BE2C (cell line): ENCODE data around the gene PRPF19.
A peak's percentile ranks its signal among the peaks of the same experiment; 100 is the strongest.

ENCODE experiments used
- DNase-seq: peaks from one replicate; pipeline ENCODE4 v3.0.0-alpha.2; 2020
- H3K27me3 ChIP-seq: fragments of 250-450 bp; sonication (Bioruptor Pico); 2 replicates; pipeline ENCODE4 v1.5.1; 2020; ENCODE audit warnings: mild to moderate bottlenecking
- H3K36me3 ChIP-seq: fragments of 250-450 bp; sonication (Bioruptor Pico); 2 replicates; pipeline ENCODE4 v1.5.1; 2020; ENCODE audit warnings: mild to moderate bottlenecking
- H3K4me1 ChIP-seq: fragments of 250-450 bp; sonication (Bioruptor Pico); 2 replicates; pipeline ENCODE4 v1.5.1; 2020
- H3K4me3 ChIP-seq: 2 replicates; pipeline ENCODE4 v1.5.1; 2011; ENCODE audit warnings: low read depth, low read length
- H3K9me3 ChIP-seq: fragments of 250-450 bp; sonication (Bioruptor Pico); 2 replicates; pipeline ENCODE4 v1.5.1; 2020
- TF ChIP-seq, protein P1 (sequence below): IDR thresholded peaks from 2 replicates; pipeline ENCODE4 v1.5.1; 2012; ENCODE audit warnings: mild to moderate bottlenecking, low read depth, low read length

PRPF19 gene

GRCh38 chr11:60914633-60915247 is 8.4 kb upstream of the PRPF19 start:
- H3K4me3 ChIP-seq, result peak overlapping the region; percentile 76
- no peaks in the 10 kb centered on the region for H3K9me3 ChIP-seq
- no peak for DNase-seq
- no peaks in the 10 kb centered on the region for H3K36me3 ChIP-seq
- H3K4me1 ChIP-seq, result peaks cover 3% of the 10 kb centered on the region; the same call in 1 of the 2 replicates
- H3K27me3 ChIP-seq, result no peaks in the 10 kb centered on the region
- TF ChIP-seq, protein P1, sequence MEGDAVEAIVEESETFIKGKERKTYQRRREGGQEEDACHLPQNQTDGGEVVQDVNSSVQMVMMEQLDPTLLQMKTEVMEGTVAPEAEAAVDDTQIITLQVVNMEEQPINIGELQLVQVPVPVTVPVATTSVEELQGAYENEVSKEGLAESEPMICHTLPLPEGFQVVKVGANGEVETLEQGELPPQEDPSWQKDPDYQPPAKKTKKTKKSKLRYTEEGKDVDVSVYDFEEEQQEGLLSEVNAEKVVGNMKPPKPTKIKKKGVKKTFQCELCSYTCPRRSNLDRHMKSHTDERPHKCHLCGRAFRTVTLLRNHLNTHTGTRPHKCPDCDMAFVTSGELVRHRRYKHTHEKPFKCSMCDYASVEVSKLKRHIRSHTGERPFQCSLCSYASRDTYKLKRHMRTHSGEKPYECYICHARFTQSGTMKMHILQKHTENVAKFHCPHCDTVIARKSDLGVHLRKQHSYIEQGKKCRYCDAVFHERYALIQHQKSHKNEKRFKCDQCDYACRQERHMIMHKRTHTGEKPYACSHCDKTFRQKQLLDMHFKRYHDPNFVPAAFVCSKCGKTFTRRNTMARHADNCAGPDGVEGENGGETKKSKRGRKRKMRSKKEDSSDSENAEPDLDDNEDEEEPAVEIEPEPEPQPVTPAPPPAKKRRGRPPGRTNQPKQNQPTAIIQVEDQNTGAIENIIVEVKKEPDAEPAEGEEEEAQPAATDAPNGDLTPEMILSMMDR, result no peak

DNA sequence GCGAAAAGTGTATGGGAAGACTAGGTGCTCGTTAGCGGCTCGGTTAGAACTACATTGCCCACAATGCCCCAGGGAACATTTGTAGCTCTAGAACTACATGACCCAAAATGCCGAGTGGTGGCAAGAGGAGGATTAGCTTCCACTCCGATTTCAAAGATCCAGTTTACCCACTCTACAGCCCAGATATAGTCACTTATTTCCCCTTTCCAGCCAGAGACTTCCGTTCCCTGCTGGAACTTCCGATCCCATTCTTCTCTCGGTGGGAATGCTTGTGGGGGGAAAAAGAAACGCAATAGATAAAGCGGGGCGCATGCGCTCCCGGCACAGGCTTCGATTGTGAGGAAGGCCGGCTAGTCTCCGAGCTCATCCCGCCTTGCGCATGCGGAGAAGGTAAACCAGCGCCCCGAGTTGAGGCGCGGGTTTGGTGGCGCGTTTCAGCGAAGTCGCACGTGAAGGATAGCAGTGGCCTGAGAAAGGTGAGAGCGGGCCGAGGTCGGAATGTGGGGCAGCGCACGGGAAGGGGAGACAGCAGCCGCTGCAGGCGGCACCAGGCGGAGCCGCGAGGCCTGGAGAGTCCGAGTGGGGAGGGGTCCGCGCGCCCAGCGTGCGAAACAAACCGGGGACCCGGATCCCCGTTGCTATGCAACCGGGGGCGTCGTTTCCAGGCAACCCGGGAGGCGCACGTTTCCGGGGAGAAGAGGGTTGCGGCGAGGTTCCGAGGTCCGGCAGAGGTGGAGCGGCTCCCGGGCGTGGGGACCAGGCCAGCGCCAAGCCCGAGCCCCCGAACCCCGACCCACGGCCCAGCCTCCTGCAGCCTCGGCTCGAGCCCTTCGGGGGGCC is 7.6 kb upstream of the PRPF19 start, which contains the start of gene TMEM109:
TSS of gene TMEM109 (plus strand) at position 366 of the 840 bp plus-strand sequence. CDS start 5,536 bp downstream, outside the sequence.
- H3K9me3 ChIP-seq, result no peaks in the 10 kb centered on the region
- H3K27me3 ChIP-seq, result no peaks in the 10 kb centered on the region
- no peaks in the 10 kb centered on the region for H3K36me3 ChIP-seq
- TF ChIP-seq, protein P1, result no peak
- peak; percentile 79 for DNase-seq
- H3K4me3 ChIP-seq, result peak within 1 kb of the TSS; percentile 76
- peaks cover 3% of the 10 kb centered on the region; the same call in 1 of the 2 replicates for H3K4me1 ChIP-seq

DNA sequence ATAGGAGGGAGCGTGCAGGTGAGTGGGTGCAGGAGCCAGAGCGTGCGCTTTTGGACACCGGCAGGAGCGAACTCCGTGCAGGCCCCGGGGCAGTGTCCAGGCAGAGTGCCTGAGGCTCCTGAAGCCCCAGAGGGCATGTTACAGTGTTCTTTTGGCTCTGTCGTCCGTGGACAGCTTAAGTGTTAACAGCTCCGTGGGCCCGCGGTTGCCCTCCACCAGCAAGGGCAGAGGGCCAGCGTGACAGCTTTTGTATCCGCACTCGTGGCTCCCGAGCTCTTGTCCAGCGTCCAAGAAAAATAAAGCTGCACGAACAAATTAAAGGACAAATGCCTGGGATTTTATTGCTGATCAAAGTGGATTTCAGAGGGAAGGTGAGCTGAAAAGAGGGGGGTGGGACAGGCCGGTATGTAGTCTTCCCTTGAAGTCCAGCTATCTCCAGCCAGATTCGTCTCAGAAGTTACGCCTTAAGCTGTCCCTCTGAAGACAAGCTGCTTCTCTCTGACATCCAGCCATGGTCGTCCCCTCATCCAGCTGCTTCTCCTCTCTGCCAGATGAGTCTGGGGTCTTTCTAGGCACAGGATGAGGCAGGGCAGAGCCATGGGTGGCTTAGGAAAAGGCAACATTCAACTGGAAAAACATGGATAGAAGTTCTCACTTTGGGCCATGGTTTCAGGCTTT is 6.6 kb upstream of the PRPF19 start:
- no peaks in the 10 kb centered on the region for H3K36me3 ChIP-seq
- TF ChIP-seq, protein P1, result no peak
- peak overlapping the region; percentile 76; the same call in 1 of the 2 replicates for H3K4me3 ChIP-seq
- H3K9me3 ChIP-seq, result no peaks in the 10 kb centered on the region
- DNase-seq, result no peak
- H3K4me1 ChIP-seq, result peaks cover 3% of the 10 kb centered on the region; the same call in 1 of the 2 replicates
- no peaks in the 10 kb centered on the region for H3K27me3 ChIP-seq

- DNase-seq, result no peak
- Histone ChIP-seq H3K4me1 (peaks cover 3% of the 10 kb centered on the region; the same call in 1 of the 2 replicates), H3K36me3 (no peaks in the 10 kb centered on the region), H3K27me3 (no peaks in the 10 kb centered on the region), H3K9me3 (no peaks in the 10 kb centered on the region), H3K4me3 (no peak overlapping the region)
- TF ChIP-seq, protein P1, result no peak
Observed at GRCh38 chr11:60912223-60912850, 6.0 kb upstream of the PRPF19 start.

DNA sequence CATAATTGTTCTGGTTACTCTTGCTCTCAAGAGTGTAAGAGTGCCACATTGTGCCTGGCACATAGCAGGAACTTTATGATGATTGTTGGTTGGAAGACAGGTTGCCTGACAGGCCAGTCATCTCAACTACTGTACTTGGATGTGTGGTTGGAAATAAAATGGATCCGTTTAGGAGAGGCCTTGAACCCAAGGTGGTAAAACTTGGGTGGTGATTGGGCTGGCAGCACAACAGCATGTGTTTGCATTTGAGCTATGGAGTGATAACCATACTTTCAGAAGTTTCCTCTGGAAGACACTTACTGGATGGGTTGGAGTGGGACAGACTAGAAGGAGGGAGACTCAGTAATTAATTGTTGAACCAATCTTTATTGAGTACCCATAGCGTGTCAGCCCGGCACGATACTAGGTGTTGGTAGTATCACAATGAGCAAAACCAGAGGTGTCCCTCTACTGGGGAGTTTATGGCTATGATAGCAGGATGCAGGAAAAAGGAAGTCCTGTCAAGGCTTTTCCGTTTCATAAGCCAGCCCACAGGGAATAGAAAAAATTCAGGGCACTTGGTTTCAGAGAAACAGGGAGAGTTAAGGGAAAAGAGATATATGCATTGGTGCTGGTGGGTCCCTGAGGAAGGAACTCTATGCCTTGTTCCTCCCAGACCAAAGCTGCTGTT is 4.5 kb upstream of the PRPF19 start:
- no peaks in the 10 kb centered on the region for H3K27me3 ChIP-seq
- peaks cover 3% of the 10 kb centered on the region; the same call in 1 of the 2 replicates for H3K4me1 ChIP-seq
- H3K4me3 ChIP-seq, result no peak overlapping the region
- DNase-seq, result no peak
- no peaks in the 10 kb centered on the region for H3K36me3 ChIP-seq
- H3K9me3 ChIP-seq, result no peaks in the 10 kb centered on the region
- TF ChIP-seq, protein P1, result no peak
